Endothelial cell of umbilical vein (primary cell): ENCODE data around the gene RAB6B. TPM values are rescaled to one million over a fixed set of nuclear protein-coding genes. Genes with fewer than 3 reads are reported as not detected.

Source experiments
- BruUV-seq: library from RNA; stranded (reverse); fragments of 400-500 nt; replicated peaks from 2 replicates; lab custom pipeline; 2021; lab: Mats Ljungman, UMichigan
- CTCF ChIA-PET: fragments of 300-600, 350-600 bp; sonication (Branson Sonifier 250); formaldehyde crosslinking; loops from one replicate; lab custom pipeline; 2021; ENCODE audit warnings: antibody characterized with exemption, inconsistent platforms; lab: Charles Lee
- POLR2A ChIA-PET: fragments of 300-600, 350-600 bp; sonication (Branson Sonifier 250); formaldehyde crosslinking; loops from one replicate; lab custom pipeline; 2021; ENCODE audit warnings: antibody characterized with exemption, inconsistent platforms; lab: Charles Lee
- DNase-seq: peaks from one replicate; pipeline ENCODE4 v3.0.0-alpha.2; 2011; ENCODE audit warnings: low read depth, low spot score
- FAIRE-seq: peaks from 2 replicates; lab custom pipeline; 2011; peaks lifted over from hg19 to GRCh38; lab: Jason Lieb, UNC
- H2AFZ ChIP-seq: 2 replicates; pipeline ENCODE4 v1.6.0; 2012; ENCODE audit warnings: low read depth, low read length, control low read depth, inconsistent platforms
- H3K27ac ChIP-seq: 2 replicates; pipeline ENCODE4 v1.5.1; 2011; ENCODE audit warnings: low read depth, mild to moderate bottlenecking, control low read depth, low read length, moderate library complexity; ENCODE audit not compliant: insufficient read depth
- H3K27me3 ChIP-seq, 2 experiments: 2 replicates each; pipeline versions ENCODE4 v1.6.0 to v1.6.1; 2011; ENCODE audit warnings: low read length in 2 of 2, mixed read lengths in 1 of 2; ENCODE audit not compliant: control insufficient read depth in 2 of 2, insufficient read depth in 2 of 2
- H3K36me3 ChIP-seq, 2 experiments: 2 replicates in 1 of 2; 3 replicates in 1 of 2; pipeline ENCODE4 v1.5.1; 2011; ENCODE audit warnings: low read length in 2 of 2, mild to moderate bottlenecking in 1 of 2, moderate library complexity in 1 of 2; ENCODE audit not compliant: control insufficient read depth in 2 of 2, insufficient read depth in 2 of 2; ENCODE audit errors: extremely low read depth in 1 of 2
- H3K4me1 ChIP-seq: 3 replicates; pipeline ENCODE4 v1.5.1; 2011; ENCODE audit warnings: mild to moderate bottlenecking, low read length; ENCODE audit not compliant: control insufficient read depth, insufficient read depth; ENCODE audit errors: extremely low read depth
- H3K4me2 ChIP-seq: 2 replicates; pipeline ENCODE4 v1.6.1; 2011; ENCODE audit warnings: low read length, control low read depth, mixed read lengths; ENCODE audit not compliant: insufficient read depth
- H3K4me3 ChIP-seq, 3 experiments: fragments of 200-600 bp in 1 of 3; sonication (generic), shearing (Covaris generic) in 1 of 3; replicated peaks in 1 of 3; 2 replicates each; pipeline ENCODE4 v1.5.1; 2011 to 2016; ENCODE audit warnings: control low read depth in 3 of 3, low read length in 3 of 3, mild to moderate bottlenecking in 2 of 3, inconsistent platforms in 1 of 3, low read depth in 1 of 3, moderate library complexity in 1 of 3; ENCODE audit not compliant: insufficient read depth in 1 of 3
- H3K79me2 ChIP-seq: 2 replicates; pipeline ENCODE4 v1.6.0; 2012; ENCODE audit warnings: low read length, inconsistent platforms; ENCODE audit not compliant: control insufficient read depth, insufficient read depth
- H3K9ac ChIP-seq: replicated peaks from 2 replicates; pipeline ENCODE3; 2011; ENCODE audit warnings: low read length, control low read depth; ENCODE audit not compliant: insufficient read depth; ENCODE audit errors: extremely low read depth
- H3K9me1 ChIP-seq: replicated peaks from 3 replicates; pipeline ENCODE4 v1.6.0; 2011; ENCODE audit warnings: mild to moderate bottlenecking, low read length; ENCODE audit not compliant: control insufficient read depth, insufficient read depth; ENCODE audit errors: extremely low read depth
- H3K9me3 ChIP-seq: replicated peaks from 2 replicates; pipeline ENCODE4 v1.5.1; 2012; ENCODE audit warnings: low read length, inconsistent platforms; ENCODE audit not compliant: control insufficient read depth, insufficient read depth
- H4K20me1 ChIP-seq: replicated peaks from 2 replicates; pipeline ENCODE3; 2011; ENCODE audit warnings: mild to moderate bottlenecking, low read length; ENCODE audit not compliant: control insufficient read depth, insufficient read depth; ENCODE audit errors: extremely low read depth
- EZH2 ChIP-seq: IDR thresholded peaks from 2 replicates; pipeline ENCODE4 v1.6.1; 2012; ENCODE audit warnings: borderline replicate concordance, low read depth, mild to moderate bottlenecking, moderate library complexity, low read length, inconsistent platforms; ENCODE audit not compliant: severe bottlenecking
- FOS ChIP-seq: IDR thresholded peaks from 2 replicates; pipeline ENCODE4 v1.6.1; 2011; ENCODE audit warnings: mild to moderate bottlenecking, low read length, moderate library complexity, borderline replicate concordance; ENCODE audit not compliant: insufficient read depth
- GATA2 ChIP-seq: IDR thresholded peaks from 2 replicates; pipeline ENCODE4 v1.7.0; 2011; ENCODE audit warnings: low read depth, mild to moderate bottlenecking, moderate library complexity, mixed read lengths, low read length; ENCODE audit not compliant: insufficient read length, insufficient read depth
- JUN ChIP-seq: IDR thresholded peaks from 2 replicates; pipeline ENCODE4 v1.6.1; 2011; ENCODE audit warnings: borderline replicate concordance, low read depth; ENCODE audit not compliant: insufficient read length, insufficient read depth
- MYC ChIP-seq: IDR thresholded peaks from one replicate; pipeline ENCODE4 v1.6.1; 2011; ENCODE audit warnings: mild to moderate bottlenecking, low read depth, low read length
- POLR2A ChIP-seq: IDR thresholded peaks from 2 replicates; pipeline ENCODE4 v1.6.1; 2012; ENCODE audit warnings: low read depth, mild to moderate bottlenecking, control low read depth, low read length
- POLR2AphosphoS5 ChIP-seq: IDR thresholded peaks from 2 replicates; pipeline ENCODE4 v1.6.1; 2012; ENCODE audit warnings: low read depth, mild to moderate bottlenecking, control low read depth, low read length, moderate library complexity; ENCODE audit not compliant: insufficient read depth
- dilution Hi-C: fragments of 300-500 bp; cut with MboI; formaldehyde crosslinking; loops from one replicate; pipeline ENCODE4 v1.15.0; 2019; ENCODE audit warnings: low sequenced_read_pairs; ENCODE audit not compliant: extremely low pct_ligation_motif_present
- intact Hi-C: fragments of 100-400 bp; cut with micrococcal nuclease; formaldehyde crosslinking; loops from one replicate; pipeline ENCODE4 v1.10.0; 2022
- polyA plus RNA-seq, 4 experiments: library from polyadenylated mRNA; depleted of rRNA in 3 of 4; stranded (reverse) in 3 of 4; unstranded in 1 of 4; fragments of >200 nt; gene quantifications; 2 replicates each; pipeline versions ENCODE4 v1.2.1 to v1.2.3, GENCODE V29; 2011 to 2012; ENCODE audit warnings: missing spikeins in 1 of 4
- total RNA-seq: library from RNA; stranded (reverse); gene quantifications from 2 replicates; pipeline ENCODE4 v1.2.3, GENCODE V29; 2021
- TF ChIP-seq, protein P1 (sequence below), 2 donors: IDR thresholded peaks; 1 replicate in 1 of 2; 2 replicates in 1 of 2; pipeline ENCODE4 v1.5.1; 2011; ENCODE audit warnings: low read length in 2 of 2, mild to moderate bottlenecking in 2 of 2, moderate library complexity in 2 of 2, control low read depth in 1 of 2, inconsistent platforms in 1 of 2, low read depth in 1 of 2; ENCODE audit not compliant: insufficient read depth in 1 of 2; ENCODE audit errors: extremely low read depth in 1 of 2

RAB6B gene
- total and polyA plus RNA-seq, 2 donors (not counting 3 experiments of a cell fraction or from before 2014, with no cell fraction given): 1.7 to 6.7 TPM

DNA sequence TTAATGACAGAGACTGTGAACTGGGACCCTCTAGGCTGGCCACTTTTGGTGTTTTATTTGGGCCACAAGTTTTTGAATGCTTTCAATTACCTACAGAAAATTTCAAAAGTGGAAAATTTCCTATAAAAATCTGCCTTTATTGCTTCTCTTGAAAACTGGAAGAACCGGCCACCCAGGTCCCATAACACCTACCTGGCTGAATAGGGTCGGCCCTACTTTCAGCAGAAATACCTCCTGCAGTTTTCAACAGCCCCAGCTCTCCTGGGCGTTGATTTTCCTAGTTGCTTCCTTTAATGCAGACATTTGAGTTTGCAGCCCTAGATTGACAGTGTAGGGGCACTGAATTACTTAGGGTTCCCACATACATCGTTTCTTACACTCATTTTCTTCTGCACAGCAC lies 90.8 kb downstream of the RAB6B start:
- ChIA-PET POLR2A (no interaction called here), CTCF (interaction anchor here (1.3 kb wide), 1 partner anchor 12 kb away, joined by 3 read pairs; no protein-coding TSS in a partner anchor)
- H3K4me1 ChIP-seq: peaks cover 6% of the 10 kb centered on the region
- no peaks in the 10 kb centered on the region for H3K9me3 ChIP-seq
- no TSS peak for BruUV-seq
- no peak for FAIRE-seq
- H3K27me3 ChIP-seq: peaks cover 3 to 9% of the 10 kb centered on the region in 2 experiments
- H3K27ac ChIP-seq: no peak overlapping the region
- H3K9ac ChIP-seq: no peak overlapping the region
- H3K9me1 ChIP-seq: no peaks in the 10 kb centered on the region
- intact Hi-C loops (loop anchor here (2.0 to 10.0 kb wide), 5 partner anchors 233 to 1080 kb away; partner anchors contain the start of genes CDV3, NPHP3 and TMEM108), dilution Hi-C loops (no loop called here)
- TF ChIP-seq JUN: no peak
- no peak for TF ChIP-seq POLR2A
- no peak for TF ChIP-seq MYC
- TF ChIP-seq GATA2: no peak
- no peak for TF ChIP-seq FOS
- no peak for TF ChIP-seq POLR2AphosphoS5
- H3K4me3 ChIP-seq: no peak overlapping the region
- H3K4me2 ChIP-seq: peak overlapping the region; percentile 74
- H3K79me2 ChIP-seq: peaks cover 8% of the 10 kb centered on the region
- no peaks in the 10 kb centered on the region for H4K20me1 ChIP-seq
- DNase-seq: no peak
- peak overlapping the region; percentile 63 for H2AFZ ChIP-seq
- peaks cover 0 to 5% of the 10 kb centered on the region in 2 experiments for H3K36me3 ChIP-seq

DNA sequence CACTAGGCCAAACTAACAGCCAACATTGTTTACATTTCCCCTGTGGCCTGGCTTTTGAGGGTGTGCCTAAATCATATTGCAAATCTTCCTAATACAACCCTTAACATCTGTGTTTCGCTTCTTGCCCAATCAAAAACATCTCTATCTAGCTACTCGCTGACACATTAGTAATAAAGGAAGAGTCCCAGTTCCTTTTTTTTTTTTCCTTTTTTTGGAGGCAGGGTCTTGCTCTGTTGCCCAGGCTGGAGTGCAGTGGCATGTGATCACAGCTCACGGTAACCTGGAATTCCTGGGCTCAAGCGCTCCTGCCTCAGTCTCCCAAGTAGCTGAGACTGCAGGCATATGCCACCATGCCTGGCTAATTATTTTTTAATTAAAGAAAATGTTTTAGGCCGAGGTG lies 92.2 kb downstream of the RAB6B start:
- Histone ChIP-seq H2AFZ (no peak overlapping the region), H3K4me2 (no peak overlapping the region), H3K4me1 (peaks cover 6% of the 10 kb centered on the region), H3K27me3 (peaks cover 14% of the 10 kb centered on the region in 2 experiments), H3K9me1 (no peaks in the 10 kb centered on the region), H3K27ac (no peak overlapping the region), H3K36me3 (peaks cover 0 to 5% of the 10 kb centered on the region in 2 experiments), H3K79me2 (peaks cover 8% of the 10 kb centered on the region), H3K9me3 (no peaks in the 10 kb centered on the region), H3K4me3 (no peak overlapping the region), H4K20me1 (no peaks in the 10 kb centered on the region), H3K9ac (no peak overlapping the region)
- ChIA-PET CTCF (no interaction called here), POLR2A (no interaction called here)
- no peak for DNase-seq
- no TSS peak for BruUV-seq
- dilution Hi-C loops: no loop called here
- no peak for FAIRE-seq
- TF ChIP-seq POLR2A (no peak), EZH2 (no peak)
- TF ChIP-seq, protein P1, sequence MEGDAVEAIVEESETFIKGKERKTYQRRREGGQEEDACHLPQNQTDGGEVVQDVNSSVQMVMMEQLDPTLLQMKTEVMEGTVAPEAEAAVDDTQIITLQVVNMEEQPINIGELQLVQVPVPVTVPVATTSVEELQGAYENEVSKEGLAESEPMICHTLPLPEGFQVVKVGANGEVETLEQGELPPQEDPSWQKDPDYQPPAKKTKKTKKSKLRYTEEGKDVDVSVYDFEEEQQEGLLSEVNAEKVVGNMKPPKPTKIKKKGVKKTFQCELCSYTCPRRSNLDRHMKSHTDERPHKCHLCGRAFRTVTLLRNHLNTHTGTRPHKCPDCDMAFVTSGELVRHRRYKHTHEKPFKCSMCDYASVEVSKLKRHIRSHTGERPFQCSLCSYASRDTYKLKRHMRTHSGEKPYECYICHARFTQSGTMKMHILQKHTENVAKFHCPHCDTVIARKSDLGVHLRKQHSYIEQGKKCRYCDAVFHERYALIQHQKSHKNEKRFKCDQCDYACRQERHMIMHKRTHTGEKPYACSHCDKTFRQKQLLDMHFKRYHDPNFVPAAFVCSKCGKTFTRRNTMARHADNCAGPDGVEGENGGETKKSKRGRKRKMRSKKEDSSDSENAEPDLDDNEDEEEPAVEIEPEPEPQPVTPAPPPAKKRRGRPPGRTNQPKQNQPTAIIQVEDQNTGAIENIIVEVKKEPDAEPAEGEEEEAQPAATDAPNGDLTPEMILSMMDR (IDR thresholded peaks at IDR 0.05; ENCODE audit: extremely low read depth in 1 of 2, insufficient read depth in 1 of 2, low read depth in 1 of 2, low read length in 2 of 2): no peak
- intact Hi-C loops: loop anchor here (10.0 kb wide), 2 partner anchors 349 to 1079 kb away; partner anchors contain the start of gene NPHP3
